ENCODE measurements around the gene SPATC1L. TPM values are rescaled to one million over a fixed set of nuclear protein-coding genes. Genes with fewer than 3 reads are reported as not detected.
"Not testable (repeated sequence)": the region's sequence is repeated elsewhere in the genome, so short reads cannot be mapped to it uniquely, and the experiment has no call there.

Gene SPATC1L
- total RNA-seq, 1 donor from 2014 or later = 32.8 TPM

- Mint-ChIP-seq H3K36me3 (ENCODE audit: insufficient read depth) (peaks cover 34% of the 10 kb centered on the region), H3K27me3 (no peaks in the 10 kb centered on the region), H3K4me1 (ENCODE audit: low read depth) (peaks cover 10% of the 10 kb centered on the region), H3K4me3 (ENCODE audit: low read depth) (no peak overlapping the region), H3K27ac (no peak overlapping the region), H3K9me3 (ENCODE audit: low read depth) (no peaks in the 10 kb centered on the region)
- TF ChIP-seq CTCF (IDR thresholded peaks at IDR 0.05; ENCODE audit: unreplicated experiment) = no peak
- no peak for DNase-seq (ENCODE audit: low spot score, unreplicated experiment)
Observed at GRCh38 chr21:46202592-46203202, 18.4 kb upstream of the SPATC1L start.

GRCh38 chr21:46200877-46201803 lies 16.9 kb upstream of the SPATC1L start:
- peaks cover 43% of the 10 kb centered on the region for H3K36me3 Mint-ChIP-seq (ENCODE audit: insufficient read depth)
- not testable (repeated sequence) for H3K27me3 Mint-ChIP-seq; DNase-seq (ENCODE audit: low spot score, unreplicated experiment); H3K27ac Mint-ChIP-seq; H3K9me3 Mint-ChIP-seq (ENCODE audit: low read depth); H3K4me3 Mint-ChIP-seq (ENCODE audit: low read depth)
- peaks cover 18% of the 10 kb centered on the region for H3K4me1 Mint-ChIP-seq (ENCODE audit: low read depth)

GRCh38 chr21:46199436-46200373 lies 15.4 kb upstream of the SPATC1L start:
- Mint-ChIP-seq H3K4me3 (ENCODE audit: low read depth) (no peak overlapping the region), H3K9me3 (ENCODE audit: low read depth) (no peaks in the 10 kb centered on the region), H3K27ac (no peak overlapping the region), H3K4me1 (ENCODE audit: low read depth) (peaks cover 18% of the 10 kb centered on the region), H3K27me3 (no peaks in the 10 kb centered on the region), H3K36me3 (ENCODE audit: insufficient read depth) (peaks cover 42% of the 10 kb centered on the region)
- no peak for DNase-seq (ENCODE audit: low spot score, unreplicated experiment)
- no peak for TF ChIP-seq CTCF (IDR thresholded peaks at IDR 0.05; ENCODE audit: unreplicated experiment)

- H3K9me3 Mint-ChIP-seq (ENCODE audit: low read depth) = no peaks in the 10 kb centered on the region
- peak overlapping the region; percentile 86 for H3K27ac Mint-ChIP-seq
- H3K27me3 Mint-ChIP-seq = no peaks in the 10 kb centered on the region
- peaks cover 18% of the 10 kb centered on the region for H3K4me1 Mint-ChIP-seq (ENCODE audit: low read depth)
- peaks cover 37% of the 10 kb centered on the region for H3K36me3 Mint-ChIP-seq (ENCODE audit: insufficient read depth)
- TF ChIP-seq CTCF (IDR thresholded peaks at IDR 0.05; ENCODE audit: unreplicated experiment) = no peak
- DNase-seq (ENCODE audit: low spot score, unreplicated experiment) = no peak
- H3K4me3 Mint-ChIP-seq (ENCODE audit: low read depth) = no peak overlapping the region
Observed at GRCh38 chr21:46196733-46197132, 12.5 kb upstream of the SPATC1L start.

- TF ChIP-seq CTCF (IDR thresholded peaks at IDR 0.05; ENCODE audit: unreplicated experiment) = no peak
- H3K4me1 Mint-ChIP-seq (ENCODE audit: low read depth) = peaks cover 18% of the 10 kb centered on the region
- H3K36me3 Mint-ChIP-seq (ENCODE audit: insufficient read depth) = peaks cover 37% of the 10 kb centered on the region
- peak; percentile 6 for DNase-seq (ENCODE audit: low spot score, unreplicated experiment)
- no peak overlapping the region for H3K27ac Mint-ChIP-seq
- no peaks in the 10 kb centered on the region for H3K27me3 Mint-ChIP-seq
- no peaks in the 10 kb centered on the region for H3K9me3 Mint-ChIP-seq (ENCODE audit: low read depth)
- H3K4me3 Mint-ChIP-seq (ENCODE audit: low read depth) = no peak overlapping the region
Observed at GRCh38 chr21:46195595-46196195, 11.4 kb upstream of the SPATC1L start.
